GM21526 (cell line): ENCODE data around the gene PDXK.

Experiments used
- ATAC-seq: cut with Tn5 transposase; IDR thresholded peaks from one replicate; pipeline ENCODE4 v1.9.1; 2021; ENCODE audit warnings: moderate library complexity; ENCODE audit not compliant: unreplicated experiment, low FRiP score

PDXK gene

DNA sequence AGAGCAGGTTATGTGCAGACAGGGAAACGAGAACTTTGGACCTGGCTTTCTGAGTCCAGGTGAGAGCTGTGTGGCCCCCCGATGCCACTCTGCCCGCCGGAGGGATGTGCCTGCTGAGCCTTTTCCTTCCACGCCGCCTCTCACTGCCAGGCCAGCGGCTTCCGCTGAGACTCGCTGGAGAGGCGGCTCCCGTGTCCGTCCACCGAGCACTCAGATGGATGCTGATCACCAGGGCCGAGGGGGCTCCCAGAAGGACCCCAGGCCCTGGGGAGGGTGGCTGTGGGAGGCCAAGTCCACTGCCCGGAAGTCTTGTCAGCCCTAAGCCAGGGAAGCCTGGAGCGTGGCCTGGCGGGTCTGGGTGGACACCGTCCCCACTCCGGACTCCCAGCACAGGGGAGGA, 40.7 kb downstream of the PDXK start:
- ATAC-seq: no peak

DNA sequence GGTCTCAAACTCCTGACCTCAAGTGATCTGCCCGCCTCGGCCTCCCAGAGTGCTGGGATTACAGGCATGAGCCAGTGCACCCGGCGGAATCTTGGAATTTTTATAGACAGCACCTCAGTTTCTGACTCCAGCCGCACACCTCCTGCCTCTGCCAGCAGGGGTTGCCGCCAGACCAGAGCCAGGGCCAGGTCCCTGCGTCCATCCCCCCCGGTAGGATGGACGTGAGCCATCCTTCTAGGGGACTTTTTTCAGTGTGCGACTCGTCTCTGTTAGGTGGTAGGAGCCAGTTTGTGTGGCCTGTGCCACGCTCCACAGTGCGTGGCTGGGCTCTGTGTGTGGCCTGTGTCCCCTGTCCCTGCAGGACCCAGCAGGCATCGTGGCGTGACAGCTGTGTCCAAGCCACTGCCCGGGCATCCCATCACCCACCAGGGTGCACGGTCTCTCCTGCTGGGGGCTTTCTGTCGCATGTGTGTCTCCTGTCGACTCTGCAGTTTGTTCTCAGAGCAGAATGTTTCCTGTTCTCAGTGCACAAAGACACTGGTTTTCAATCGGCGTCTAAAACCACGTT, 41.5 kb downstream of the PDXK start:
- no peak for ATAC-seq

DNA sequence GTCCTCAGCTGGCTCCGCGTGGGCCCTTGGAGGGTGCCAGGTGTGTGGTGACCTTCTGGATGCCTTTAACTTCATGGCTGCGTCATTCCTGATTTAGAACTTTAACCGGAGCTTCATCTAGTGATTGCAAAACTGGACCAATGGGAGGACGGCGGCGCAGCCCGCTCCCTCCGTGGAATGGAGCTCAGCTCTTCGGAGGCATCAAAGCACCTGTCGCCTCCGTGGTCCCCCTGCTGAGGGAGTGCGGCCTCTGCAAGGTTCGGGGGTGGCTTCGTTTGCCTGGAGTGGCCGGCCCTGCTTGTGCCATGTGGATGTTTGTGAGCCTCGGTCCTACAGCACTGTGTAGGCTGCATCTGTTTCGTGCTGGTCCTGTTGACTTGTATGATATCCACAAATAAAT, 43.0 kb downstream of the PDXK start:
- ATAC-seq: no peak

DNA sequence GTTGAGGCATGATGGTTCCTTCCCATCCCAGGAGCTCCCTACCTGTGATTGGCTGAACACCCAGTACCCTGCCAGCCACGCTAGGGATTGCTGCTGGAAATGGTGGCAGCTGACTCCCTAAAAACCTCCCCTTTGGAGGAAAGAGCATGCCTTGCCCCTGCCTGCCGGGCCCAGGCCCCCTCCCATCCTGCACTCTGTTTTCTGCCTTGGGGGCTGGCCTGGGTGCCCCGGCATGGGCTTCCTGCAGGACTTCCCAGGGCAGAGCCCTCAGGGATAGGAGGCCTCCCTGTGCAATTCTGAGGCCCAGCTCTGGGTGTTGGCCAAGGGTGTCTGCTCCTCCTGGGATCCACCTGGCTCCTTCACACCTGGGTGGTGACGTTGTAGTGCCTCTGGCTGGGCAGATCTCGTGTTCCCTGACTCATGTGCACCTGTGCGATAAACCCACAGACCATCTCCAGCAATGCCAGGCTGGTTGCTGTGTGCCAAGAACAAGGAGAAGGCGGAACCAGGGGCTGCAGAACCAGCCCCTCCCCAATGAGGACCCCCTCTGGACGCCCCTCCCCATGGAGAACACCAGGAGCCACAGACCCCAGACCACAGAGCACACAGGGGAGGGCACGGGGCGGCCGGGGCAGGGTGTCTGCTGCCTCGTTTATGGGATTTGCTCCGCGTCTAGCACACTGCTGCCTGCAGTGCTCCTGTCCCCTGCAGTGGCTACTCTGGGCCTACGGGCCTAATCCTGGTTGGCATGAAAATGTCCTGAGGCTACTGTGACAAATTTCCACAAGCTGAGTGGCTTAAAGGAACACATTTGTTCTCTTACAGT, 43.6 kb downstream of the PDXK start:
- no peak for ATAC-seq

- ATAC-seq: no peak
These were observed 45.1 kb downstream of the PDXK start for GRCh38 chr21:43763901-43764523.

- ATAC-seq: no peak
These were observed 45.9 kb downstream of the PDXK start for GRCh38 chr21:43764576-43765495.

GRCh38 chr21:43766734-43767497, 48.0 kb downstream of the PDXK start:
- no peak for ATAC-seq

DNA sequence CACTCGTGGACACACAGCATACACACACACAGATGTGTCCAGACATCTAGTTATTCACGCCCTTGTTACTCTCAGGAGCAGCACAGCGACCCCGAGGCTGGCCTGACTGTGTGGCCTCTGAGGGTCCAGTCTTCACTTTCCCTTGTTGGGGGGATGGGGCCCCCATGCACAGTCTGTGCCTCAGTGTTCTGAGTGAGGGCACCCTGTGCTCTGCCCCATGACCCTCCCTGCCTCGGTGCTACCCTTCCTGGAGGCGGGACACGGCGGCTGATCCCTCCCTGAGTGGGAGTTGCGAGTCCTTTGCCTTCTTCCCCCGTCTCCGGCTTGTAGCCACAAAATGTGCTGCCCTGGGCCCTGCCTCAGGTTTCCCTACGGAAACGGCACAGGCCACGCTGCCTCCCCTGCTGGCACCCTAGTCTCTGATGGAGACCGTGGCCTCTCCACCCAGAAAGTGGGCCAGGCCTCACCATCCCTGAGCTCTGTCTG, 48.6 kb downstream of the PDXK start:
- ATAC-seq: no peak

GRCh38 chr21:43767984-43768867, 49.3 kb downstream of the PDXK start:
- ATAC-seq: no peak

GRCh38 chr21:43768868-43769167, 49.9 kb downstream of the PDXK start:
- ATAC-seq: no peak

GRCh38 chr21:43769325-43769958, 50.5 kb downstream of the PDXK start:
- ATAC-seq: no peak

- ATAC-seq: no peak
These were observed 51.2 kb downstream of the PDXK start for GRCh38 chr21:43770066-43770655.

GRCh38 chr21:43771199-43771675, 52.3 kb downstream of the PDXK start:
- no peak for ATAC-seq

DNA sequence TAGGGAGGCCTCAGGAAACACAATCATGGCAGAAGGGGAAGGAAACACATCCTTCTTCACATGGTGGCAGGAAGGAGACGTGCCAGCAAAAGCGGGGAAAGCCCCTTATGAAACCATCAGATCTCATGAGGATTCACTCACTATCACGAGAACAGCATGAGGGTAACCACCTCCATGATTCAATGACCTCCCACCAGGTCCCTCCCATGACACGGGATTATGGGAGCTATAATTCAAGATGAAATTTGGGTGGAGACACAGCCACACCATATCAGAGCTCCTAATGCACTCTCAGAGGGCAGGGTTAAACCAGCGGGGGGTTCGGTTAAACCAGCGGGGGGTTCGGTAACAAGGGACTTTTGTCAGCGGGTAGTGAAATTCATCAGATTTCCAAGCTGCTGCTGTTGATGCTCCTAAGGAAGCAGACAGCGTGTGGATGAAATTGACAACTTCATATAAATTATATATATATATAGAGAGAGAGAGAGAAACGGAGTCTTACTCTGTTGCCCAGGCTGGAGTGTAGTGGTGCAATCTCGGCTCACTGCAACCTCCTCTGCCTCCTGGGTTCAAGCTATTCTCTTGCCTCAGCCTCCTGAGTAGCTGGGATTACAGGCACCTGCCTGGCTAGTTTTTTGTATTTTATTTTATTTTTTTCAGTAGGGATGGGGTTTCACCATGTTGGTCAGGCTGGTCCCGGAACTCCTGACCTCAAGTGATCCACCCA, 52.9 kb downstream of the PDXK start:
- ATAC-seq: no peak

GRCh38 chr21:43772425-43772821, 53.5 kb downstream of the PDXK start:
- no peak for ATAC-seq

GRCh38 chr21:43774163-43774562, 55.2 kb downstream of the PDXK start:
- ATAC-seq: no peak

DNA sequence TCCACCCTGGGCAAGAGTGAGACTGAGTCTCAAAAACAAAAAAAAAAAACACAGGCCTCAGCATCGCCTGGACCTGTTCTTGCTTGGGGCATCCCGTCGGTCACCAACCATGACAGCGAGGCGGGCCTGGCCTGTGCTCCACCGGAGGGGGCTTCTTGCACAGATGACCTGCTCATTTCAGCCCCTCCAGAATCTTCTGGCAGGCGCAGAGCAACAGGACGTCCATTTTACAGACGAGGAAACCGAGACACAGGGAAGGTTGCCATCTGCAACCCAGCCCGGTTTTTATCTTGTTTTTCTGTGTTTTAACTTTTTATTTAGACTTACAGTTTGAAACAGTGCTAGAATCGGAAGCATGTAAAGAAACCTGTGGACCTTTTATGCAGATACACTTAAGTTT, 56.3 kb downstream of the PDXK start:
- ATAC-seq: no peak
